ENCODE data around the gene SLC44A3. TPM values are rescaled to one million over a fixed set of nuclear protein-coding genes. Genes with fewer than 3 reads are reported as not detected.

Gene SLC44A3
- total RNA-seq, 1 experiment from 2014 or later = 0.31 TPM

- DNase-seq (ENCODE audit: low read depth) = no peak
Measured at GRCh38 chr1:94799206-94799605, 21.0 kb upstream of the SLC44A3 start.

DNA sequence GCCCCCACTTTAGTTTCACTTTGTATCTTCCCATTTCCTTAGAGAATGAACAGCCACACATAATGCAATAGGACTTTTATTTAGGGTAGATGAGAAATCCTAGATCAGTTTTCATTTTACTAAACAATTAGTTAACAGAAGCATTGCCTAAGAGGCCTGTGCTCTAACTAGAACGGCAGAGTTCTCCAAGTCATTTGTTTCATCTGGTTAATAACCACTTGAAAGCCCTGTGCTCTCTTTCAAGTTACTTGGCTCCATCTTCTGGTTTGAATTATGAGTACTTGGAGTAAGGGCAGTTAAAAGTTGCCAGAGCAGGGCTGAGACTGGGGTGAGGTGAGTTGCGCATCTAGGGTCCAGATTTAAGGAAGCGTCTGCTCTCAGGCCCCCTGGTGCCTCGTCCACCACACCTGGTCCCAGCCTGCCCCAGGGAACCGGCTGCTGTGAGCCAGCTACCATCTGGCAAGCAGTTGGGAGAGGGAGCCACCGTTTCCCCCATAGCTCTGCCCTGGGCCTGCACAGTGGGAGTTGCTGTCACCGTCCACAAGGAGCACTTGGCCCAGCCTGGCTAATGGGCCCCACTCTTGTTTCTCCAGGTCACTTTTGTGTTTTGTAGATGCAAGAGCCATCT lies 18.1 kb upstream of the SLC44A3 start:
- peak; percentile 77 for DNase-seq (ENCODE audit: low read depth)

- DNase-seq (ENCODE audit: low read depth) = no peak
Measured at GRCh38 chr1:94803106-94803505, 17.1 kb upstream of the SLC44A3 start.

DNA sequence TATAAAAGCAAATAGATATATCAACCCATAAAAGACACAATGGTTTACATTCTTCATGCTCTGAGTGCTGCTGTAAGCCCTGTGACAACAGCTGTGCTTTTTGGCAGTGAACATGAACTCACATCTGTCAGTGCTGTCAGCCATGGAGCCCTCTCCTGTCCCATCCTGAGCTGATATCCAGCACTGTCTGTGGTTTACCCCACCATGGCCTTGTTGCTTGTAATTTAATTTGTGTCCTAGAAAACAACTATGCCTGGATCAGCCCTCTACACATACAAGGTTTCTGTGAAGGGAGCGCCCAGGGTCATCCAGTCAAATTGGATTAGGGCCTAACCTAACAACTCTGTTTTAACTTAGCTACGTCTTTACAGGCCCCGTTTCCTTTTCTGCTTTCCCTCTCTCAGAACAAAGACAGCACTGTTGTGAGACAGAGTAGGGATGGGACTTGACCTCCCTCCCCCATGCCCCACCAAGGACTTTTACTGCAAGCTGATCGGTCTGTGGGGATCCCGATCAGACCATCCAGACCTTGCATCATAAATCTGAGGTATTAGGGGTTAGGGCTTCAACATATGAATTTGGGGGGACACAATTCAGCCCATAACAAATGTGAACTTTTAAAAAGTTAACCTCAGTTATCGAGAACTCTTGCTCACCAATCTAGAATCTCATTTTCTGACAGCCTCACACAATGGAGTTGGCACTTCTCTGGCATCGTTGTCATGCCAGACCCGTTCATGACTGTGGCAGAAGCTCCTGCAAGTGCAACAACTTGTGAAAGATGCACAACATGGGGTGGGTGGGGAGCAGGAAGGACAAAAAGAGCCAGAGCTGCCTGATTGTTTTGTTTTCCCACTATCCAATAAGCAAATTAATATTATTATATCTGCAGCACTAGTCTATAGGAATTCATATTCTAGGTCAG lies 16.4 kb upstream of the SLC44A3 start:
- DNase-seq (ENCODE audit: low read depth) = no peak

DNA sequence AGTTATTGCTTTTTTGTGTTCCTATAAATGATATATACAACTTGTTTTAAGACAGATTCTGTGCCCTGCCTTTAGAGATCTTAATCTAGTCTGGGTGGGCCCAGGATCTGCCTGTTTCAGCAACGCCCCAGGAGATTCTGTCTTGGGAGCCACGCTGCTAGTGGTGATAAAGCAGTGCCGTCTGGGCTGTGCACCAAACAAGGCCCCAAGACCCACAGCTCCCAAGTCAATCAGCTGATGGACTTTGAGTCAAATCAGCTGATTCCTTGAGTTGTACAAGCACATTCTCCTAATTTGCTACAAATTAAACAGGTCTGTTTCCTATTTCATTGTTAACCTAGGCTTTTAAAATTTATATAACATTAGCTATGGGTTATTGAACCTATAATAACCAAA lies 15.7 kb upstream of the SLC44A3 start:
- no peak for DNase-seq (ENCODE audit: low read depth)

GRCh38 chr1:94805912-94806311 lies 14.2 kb upstream of the SLC44A3 start:
- peak; percentile 40 for DNase-seq (ENCODE audit: low read depth)

DNA sequence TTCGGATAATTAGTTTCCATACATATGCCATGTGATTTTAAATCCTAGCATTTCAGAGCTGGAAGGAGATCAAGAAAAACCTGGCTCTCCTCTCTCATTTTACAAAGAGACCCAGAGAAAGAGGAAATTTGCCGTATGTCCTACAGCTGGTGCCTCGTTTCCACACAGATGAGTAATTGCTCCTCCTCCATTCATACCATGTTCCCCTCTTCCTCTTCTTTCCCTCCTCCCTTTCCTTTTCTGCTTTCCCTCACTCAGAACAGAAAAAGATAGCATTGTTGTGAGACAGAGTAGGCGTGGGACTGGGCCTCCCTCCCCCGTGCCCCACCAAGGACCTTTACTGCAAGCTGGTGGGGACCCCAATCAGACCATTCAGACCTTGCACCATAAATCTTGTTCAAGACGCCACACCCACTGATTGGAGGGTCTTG lies 13.7 kb upstream of the SLC44A3 start:
- DNase-seq (ENCODE audit: low read depth) = peak; percentile 31

DNA sequence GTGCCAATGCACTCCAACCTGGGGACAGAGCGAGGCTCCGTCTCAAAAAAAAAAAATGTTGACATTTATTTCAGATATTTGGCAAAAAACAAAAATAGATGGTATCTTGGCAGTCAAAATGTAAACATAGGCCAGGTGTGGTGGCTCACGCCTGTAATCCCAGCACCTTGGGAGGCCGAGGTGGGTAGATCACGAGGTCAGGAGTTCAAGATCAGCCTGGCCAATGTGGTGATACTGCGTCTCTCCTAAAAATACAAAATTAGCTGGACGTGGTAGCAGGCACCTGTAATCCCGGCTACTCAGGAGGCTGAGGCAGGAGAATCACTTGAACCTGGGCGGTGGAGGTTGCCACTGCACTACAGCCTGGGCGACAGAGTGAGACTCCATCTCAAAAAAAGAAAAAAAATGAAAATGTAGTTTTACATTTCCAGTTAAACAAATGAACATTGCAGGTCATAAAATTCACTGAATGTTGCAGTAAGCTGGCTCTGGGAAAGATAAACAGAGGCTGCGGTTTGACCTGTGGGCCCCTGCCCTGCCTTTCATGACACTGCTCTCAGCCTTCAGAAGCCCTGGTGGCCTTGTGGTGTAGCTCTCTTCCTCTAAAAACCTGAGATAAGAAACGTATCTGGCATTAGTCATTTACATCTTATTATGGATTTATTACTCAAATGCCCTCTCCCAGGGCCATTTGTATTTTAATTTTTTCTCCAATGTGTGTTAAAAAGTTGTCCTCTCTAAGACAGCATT lies 12.2 kb upstream of the SLC44A3 start:
- peak; percentile 30 for DNase-seq (ENCODE audit: low read depth)

- no peak for DNase-seq (ENCODE audit: low read depth)
Measured at GRCh38 chr1:94808669-94809068, 11.5 kb upstream of the SLC44A3 start.

GRCh38 chr1:94812985-94813384 lies 7.2 kb upstream of the SLC44A3 start:
- no peak for DNase-seq (ENCODE audit: low read depth)

DNA sequence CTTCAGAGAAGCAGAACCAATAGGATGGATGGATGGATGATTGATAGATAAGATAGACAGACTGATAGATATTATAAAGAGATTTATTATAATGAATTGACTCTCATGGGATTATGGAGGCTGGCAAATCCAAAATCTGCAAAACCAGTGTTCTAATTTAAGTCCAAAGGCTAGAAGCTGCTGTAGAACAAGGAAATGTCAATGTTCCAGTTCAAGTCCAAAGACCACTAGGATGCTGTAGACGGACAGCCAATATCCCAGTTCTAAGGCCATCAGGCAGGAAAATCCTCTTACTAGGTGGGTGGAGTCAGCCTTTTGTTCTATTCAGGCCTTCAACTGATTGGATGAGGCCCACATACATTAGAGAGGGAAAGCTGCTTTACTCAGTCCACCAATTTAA lies 4.1 kb upstream of the SLC44A3 start:
- DNase-seq (ENCODE audit: low read depth) = no peak

DNA sequence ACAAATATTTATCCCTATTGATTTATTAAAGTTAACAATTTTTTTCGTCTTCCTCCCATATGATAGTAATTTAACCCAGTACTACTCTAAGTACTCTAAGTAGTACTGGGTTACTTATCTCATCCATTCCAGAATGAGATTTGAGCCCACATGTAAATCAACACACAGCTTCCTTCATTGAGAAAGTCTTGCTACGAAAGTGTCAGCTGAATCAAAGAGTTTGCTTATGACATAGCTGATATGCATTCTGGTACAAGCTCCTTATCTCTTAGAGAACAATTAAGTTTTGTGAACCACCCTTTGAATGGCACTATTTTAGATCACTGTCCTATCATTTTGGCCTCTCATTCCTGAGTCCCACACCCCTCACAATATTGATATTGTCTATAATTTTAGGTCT lies 2.4 kb upstream of the SLC44A3 start:
- no peak for DNase-seq (ENCODE audit: low read depth)

DNA sequence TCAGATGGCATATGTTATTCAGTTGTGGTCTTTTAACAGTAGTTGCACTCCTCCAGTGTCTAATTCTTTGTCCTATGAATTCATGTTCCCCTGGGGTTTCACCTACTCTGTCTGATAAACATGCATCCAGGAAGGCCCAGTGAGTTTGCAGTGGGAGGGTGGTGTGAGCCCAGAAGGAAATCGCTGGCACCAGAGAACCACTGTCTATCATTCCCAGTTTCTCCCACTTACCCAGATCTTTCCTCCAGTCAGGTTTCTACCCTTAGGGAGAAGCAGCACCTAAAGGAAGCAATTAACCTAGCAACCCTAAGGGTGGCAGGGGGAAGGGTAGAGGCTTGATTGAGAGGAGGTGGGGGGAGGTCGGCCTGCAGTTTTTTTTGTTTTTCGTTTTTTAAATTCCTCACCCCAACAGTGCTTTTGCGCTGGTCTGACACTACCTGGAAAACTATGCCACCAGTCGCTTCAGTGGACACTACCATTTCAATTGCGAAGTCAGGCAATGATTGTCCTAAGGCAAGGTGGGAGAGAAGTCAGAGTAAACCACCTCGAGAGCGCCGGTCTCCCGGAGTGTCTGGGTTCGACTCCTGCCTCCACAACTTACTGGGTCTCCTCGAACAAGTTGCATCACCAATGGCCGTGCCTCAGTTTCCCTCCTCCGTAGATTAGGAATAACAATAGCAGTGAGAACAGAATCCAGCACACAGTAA lies 766 bp upstream of the SLC44A3 start:
- DNase-seq (ENCODE audit: low read depth) = no peak

GRCh38 chr1:94820936-94821335 lies 779 bp downstream of the SLC44A3 start:
- no peak for DNase-seq (ENCODE audit: low read depth)

- no peak for DNase-seq (ENCODE audit: low read depth)
Measured at GRCh38 chr1:94821636-94822305, 1.6 kb downstream of the SLC44A3 start.

DNA sequence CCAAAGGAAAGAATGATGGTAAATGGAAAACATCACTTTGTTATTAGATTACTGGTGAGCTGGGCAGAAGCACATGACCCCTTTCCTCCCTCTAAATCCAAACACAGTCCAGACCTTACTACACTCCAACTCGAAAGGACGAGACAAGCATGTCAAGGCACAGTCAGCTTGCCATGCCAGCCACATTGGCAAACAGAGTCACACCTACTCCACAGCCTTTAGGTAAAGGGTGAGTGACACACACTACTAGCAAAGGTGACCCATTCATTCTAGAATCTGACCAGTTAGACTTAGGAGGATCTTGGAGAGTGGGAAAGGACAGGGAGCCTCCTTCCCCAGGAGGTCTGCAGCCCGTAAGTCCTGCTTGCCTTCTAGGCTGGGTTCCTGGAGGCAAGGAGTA lies 3.0 kb downstream of the SLC44A3 start:
- DNase-seq (ENCODE audit: low read depth) = no peak

- no peak for DNase-seq (ENCODE audit: low read depth)
Measured at GRCh38 chr1:94825936-94826335, 5.8 kb downstream of the SLC44A3 start.

GRCh38 chr1:94827434-94827833 lies 7.3 kb downstream of the SLC44A3 start:
- no peak for DNase-seq (ENCODE audit: low read depth)

DNA sequence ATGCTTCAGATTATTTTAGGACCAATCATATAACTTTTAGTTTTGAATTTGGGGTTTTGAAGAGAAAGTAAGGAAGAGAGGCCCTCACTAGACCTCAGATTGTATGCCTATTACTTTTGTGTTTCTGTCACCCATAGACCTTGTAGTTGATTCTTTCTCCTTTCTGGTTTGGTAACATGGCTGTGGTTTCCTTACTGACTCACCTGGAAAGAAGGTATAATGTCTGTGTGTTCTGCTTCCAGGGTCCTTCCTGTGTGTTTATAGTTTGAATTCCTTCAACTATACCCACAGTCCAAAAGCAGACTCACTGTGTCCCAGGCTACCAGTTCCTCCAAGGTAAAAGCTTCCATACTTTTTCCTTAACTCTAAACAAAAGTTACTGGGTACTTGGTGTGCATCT lies 8.1 kb downstream of the SLC44A3 start:
- peak; percentile 20 for DNase-seq (ENCODE audit: low read depth)

DNA sequence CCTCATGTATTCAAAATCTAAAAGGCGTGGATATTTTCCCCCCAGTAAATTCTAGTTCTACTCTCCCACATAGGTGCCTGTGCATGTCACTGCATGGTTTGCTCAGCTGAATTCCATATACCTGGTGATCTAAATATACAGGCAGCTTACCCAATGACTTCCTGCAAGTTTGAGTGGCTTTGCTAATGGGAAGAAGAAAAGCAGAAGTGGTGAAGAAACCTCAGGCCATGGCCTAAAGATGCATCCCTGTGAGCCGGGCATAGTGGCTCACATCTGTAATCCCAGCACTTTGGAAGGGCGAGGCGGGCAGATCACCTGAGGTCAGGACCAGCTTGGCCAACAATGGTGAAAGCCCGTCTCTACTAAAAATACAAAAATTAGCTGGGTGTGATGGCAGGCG lies 11.5 kb downstream of the SLC44A3 start:
- no peak for DNase-seq (ENCODE audit: low read depth)

- DNase-seq (ENCODE audit: low read depth) = no peak
Measured at GRCh38 chr1:94832446-94832845, 12.3 kb downstream of the SLC44A3 start.
